HG02885 (cell line): Measurements from ENCODE around the gene TXNDC5.

ENCODE experiments used
- ATAC-seq: cut with Tn5 transposase; IDR thresholded peaks from one replicate; pipeline ENCODE4 v1.9.1; 2021; ENCODE audit warnings: mild to moderate bottlenecking; ENCODE audit not compliant: unreplicated experiment, poor library complexity

Gene TXNDC5

DNA sequence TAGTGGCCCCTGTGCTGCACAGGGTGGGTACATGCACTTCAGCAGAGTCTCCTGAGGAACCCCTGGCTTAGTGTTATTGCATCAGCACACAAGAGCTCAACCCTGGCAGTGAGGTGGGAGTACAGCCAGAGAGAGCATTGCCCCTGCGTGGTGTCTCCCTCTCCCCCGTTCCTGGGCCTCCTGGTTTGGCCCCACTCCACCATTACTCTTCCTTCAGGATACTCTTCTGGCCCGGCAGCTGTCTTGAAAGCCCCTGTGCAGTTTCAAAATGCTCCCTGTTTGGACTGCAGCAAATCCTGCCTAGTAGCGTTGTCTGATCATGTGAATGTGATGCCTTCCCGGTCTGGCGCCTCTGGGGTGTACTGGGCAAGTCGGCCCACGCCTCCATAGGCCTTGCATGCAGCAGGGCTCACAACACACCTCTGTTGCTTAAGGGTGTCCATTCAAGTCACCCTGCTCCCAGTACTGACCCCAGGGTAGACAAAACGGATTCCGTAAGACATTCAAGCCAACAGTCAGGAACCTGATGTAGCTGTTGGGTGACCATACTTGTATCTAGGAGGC is 32.1 kb downstream of the TXNDC5 start:
- no peak for ATAC-seq

DNA sequence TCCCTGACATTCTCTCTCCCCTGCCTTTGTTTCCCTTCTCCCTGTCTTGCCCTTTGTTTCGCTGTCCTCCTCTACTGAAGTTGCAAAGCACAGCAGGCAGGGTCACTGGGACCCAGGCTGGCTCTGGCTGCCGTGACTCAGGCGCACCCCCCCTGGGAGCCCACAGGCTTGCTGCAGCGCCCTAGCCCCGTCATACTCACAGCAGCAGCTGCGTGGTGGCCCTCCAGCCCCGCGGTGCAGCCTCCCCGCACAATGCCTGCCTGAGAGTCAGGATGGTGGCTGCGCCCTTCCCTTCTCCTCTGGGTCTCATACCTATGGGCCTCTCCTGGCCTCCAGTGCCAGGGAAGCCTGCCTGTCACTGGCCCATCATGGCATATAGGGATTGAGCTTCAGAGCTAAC is 41.7 kb downstream of the TXNDC5 start:
- ATAC-seq, result no peak

DNA sequence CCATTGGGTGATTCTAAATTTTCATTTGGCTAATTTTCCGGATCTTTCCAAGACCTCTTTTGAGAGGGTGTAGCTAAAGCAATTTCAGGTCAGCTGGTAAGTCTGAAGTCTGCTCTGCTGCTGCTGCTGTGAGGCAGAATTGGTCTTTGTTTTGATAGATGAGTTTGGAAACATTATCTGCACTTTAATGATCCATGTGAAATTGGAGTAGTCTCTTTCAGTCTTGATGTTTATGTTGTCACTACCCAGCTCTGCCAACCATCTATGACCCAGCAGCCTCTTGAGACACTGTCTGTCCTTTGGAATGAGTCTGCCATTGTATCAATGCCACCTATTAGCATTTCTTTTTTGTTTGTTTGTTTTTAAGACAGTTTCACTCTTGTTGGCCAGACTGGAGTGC is 44.1 kb downstream of the TXNDC5 start:
- no peak for ATAC-seq

DNA sequence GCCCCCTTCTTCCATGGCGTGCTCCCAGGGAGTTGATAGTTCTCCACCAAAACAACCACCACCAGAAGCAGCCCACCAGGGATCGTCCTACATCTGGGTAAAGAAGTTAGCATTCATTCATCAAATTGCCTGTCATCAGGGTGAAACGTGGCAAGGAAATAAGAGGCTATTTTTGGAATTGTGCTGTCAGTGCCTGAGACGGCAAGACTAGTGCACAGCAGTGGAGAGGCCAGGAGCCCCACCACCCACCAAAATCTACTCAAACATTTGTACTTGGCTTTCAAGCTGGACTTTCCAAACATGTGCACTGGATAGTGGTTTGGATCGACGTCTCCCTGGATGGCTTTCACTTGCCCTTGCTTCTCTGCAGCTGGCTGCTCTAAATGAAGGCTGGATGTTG is 44.8 kb downstream of the TXNDC5 start:
- ATAC-seq, result no peak

DNA sequence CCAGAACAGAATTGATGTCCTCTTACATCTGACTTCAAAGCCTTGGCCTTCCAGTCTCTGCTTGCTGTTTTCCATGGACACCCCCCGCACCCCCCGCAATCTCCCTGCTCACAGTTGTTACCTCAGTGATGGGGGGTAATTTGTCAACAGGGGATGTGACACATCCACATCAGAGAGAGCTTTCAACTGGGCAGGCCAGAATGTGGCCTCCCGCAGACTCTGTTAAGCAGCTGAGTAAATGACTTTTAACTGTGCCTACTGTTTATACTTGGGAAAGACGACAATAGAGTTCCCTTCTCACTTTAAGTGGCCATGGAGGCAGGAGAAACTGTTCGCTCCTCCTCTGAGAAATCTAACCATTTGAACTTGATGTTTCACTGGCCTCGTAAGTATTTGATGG is 51.0 kb downstream of the TXNDC5 start:
- ATAC-seq, result no peak

DNA sequence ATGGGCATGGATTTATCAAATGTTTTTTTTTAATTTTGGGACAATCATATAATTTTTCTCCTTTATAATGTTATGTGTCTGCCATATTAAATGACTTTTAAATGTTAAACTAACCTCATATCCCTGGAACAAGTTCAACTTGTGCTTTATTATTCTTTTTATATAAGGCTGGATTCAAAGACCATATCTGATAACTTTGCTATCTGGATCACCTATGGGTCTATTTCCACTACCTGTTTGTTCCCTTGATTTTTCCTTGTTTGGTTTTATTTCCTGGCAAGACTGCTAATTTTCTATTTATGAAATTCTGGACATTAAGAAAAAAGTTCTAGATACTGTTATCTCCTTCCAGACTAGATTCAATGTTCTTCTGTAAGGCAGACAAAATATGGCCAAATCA is 58.8 kb downstream of the TXNDC5 start:
- no peak for ATAC-seq

DNA sequence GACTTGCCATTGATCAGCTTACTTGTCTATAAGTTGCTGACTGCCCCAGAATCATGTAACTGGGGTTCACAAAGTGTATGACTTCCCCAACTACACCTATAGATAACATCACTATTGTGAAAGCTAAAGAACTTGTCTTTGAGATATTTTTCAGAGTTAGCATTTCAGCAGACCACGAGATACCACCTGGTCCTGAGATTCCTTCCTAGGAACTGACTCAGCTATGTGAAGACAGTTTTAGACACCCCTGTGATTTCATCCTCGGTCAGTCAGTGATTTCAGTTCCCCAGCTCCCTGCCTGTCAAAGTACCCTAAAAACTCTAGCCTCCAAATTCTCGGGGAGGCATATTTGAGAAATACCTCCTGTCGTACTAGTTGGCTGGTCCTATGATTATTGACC is 62.4 kb downstream of the TXNDC5 start:
- ATAC-seq, result no peak

DNA sequence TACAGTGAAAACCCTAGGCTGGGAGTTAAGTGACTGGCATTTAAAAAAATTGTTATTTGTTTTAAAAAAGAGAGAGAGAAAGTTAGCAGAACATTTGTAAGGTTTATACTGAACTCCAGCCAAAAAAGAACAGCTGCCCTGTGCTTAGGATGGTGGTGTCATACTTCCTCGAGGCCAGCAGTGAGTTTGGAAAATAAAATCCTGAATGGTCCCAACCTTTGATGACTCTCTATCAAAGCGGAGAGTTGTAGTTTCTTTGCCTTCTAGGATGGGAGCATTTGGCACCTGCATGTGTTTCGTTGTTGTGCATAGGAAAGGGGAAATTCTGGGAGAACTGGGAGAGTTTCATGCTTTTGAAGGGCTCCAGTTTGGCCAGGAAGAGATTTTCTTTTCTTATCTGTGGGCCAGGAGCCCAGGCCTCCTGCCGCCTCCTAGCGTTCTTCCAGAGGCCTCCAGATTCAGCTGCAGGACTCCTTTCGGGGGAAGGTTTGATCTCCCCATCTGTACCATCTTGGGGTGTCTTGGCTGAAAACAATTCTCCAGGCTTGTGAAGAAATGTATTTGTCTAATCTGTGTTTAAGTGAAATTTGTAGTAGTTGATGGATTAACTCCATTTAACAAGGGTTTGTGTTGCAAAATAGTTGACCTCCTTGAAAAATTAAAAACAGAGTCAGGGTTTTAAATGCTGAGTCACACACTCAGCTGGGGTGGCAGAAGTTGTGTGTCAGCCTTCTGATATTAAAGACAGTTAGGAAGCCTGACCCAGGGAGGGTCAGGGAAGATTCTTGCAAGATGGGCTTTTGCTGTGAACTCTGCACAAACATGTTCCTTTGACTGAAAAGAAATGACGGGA is 63.4 kb downstream of the TXNDC5 start:
- ATAC-seq, result no peak

DNA sequence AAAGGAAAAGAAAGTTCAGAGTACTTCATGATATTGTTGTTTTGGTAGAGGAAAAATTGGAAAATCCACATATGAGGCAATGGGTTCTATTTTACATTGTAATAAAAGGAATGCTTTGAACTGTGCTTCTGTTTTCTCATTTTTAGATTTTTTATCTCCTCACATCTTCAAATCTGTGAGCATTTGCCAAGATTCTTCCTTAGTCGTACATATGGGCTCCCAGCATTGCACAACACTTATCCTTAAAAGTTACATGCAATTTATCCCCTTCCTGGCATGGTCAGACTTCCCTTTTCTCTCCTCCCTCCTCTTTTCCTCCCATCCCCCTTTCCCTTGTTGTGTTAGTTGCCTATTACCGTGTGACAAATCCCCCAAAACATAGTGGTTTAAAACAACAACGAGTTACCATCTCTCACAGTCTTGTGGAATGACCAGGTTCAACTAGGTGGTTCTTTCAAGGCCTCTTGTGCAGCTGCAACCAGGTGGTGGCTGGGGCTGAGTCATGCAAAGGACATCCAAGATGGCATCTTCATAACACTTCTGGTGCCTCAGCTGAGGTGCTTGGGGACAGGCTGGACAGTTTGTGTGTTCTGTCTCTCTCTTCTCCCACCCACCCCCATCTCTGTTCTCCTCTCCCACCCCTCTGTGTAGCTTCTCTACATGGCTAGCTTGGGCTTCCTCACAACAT is 68.7 kb downstream of the TXNDC5 start:
- ATAC-seq, result no peak

DNA sequence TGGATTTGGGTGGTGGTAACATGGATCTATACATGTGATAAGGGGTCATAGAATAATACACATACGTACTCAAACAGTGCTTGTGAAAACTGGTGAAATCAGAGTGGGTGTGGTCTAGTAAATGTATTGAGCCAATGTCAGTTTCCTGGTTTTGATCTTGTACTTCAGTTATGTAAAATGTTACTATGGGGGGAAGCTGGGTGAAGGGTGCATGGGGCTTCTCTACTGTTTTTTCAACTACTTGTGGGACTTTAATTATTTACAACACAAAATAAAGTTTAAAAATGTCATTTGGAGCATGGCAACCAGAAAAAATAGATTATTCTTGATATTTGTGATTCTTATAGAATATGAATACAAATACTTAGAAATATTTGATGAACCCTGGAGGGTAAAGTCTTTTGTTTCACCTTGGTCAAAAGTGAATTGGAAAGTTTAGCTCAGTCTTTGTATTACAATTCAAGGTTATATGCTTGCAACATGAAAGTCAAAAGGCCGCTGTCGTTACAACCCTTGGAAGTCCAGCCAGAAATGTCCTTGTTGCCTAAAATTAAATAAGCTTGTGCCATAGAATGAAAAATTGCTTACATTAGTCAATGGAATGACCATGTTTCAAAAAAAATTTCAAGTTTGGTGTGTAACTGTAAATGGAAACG is 74.1 kb downstream of the TXNDC5 start:
- ATAC-seq, result no peak

DNA sequence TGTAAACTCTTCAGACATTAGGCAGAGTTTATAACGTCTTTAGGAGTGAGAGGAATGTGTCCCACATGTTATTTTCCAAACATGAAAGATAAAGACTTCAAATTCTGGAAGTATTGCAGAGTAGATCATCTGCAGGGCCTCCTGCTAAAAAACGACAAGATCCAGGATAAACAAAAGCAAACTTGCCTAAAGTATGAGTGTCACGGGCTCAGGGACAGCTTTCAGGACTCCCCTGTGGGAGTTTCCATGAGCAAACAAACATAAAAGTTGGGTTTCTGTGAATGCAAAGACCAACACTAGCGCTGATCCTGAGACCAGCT is 76.9 kb downstream of the TXNDC5 start:
- ATAC-seq, result no peak

DNA sequence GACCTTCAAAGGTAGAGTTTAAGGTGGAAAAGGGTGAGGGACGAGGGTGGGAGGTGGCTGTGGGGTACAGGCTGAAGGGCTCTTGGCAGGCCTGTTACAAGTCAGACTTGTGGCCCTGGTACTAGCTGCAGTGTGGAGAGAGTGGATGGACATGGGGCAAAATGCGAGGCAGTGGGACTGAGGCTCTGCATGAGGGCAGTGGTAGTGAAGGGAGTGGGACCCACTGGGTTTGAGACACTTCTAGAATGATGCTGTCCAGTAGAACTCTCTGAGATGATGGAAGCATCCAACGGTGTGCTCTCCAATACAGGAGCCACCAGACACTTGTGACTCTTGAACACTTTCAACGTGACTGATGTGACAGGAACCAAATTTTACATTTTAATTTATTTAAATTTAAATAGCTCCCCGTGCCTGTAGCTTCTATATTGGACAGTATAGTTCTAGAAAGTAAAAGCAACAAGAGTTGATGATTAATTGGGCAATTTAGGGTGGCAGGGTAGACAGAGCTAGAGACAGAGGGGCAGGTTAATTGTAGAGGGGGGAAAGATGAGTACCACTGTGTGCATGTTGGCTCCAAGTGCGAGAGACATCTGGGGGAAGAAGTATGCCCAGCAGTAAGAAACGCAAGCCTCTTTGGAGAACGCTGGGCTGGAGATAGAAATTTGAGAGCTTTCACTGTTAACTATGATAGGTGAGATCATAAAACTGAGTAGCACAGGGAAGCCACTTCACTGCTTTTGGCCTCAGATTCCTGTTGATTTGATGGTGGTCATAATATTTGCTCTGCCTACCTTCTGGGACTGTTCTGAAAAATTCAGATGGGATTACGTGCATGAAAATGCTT is 77.5 kb downstream of the TXNDC5 start:
- ATAC-seq, result no peak
